ENCODE data around the gene HSPA13.

DNA sequence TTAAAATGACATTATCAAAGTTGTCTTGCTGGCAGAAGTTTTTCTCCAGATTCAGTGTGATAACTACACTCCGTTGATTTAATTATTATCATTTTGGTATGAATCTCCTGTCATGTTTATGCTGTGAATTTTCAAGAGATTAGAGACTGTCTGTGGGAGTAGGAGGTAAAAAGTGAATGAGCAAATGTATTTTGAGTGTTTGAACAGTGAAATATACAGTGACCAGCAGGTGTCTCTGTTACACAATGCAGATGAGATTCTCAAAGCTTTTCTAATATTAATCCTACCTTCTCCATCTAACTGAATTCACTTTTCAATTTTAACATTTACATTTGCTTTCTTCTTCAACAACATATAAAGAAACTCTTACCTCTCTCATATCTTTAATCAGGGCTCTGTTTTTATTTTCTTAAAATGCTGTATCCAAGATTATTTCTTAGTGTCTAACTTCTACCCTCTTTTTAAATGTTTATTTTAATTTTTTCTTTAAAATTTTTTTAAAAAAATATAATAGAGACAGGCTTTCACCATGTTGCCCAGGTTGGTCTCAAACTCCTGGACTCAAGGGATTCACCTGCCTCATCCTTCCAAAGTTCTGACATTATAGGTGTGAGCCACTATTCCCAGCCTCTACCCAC lies 20.9 kb upstream of the HSPA13 start:
- TF ChIP-seq CTCF (conservative IDR thresholded peaks at IDR 0.05) (peak; percentile 77), EZH2 (IDR thresholded peaks at IDR 0.05; ENCODE audit: low read depth) (no peak)

Data from PC-9 (cell line).